ENCODE results near the gene CHIC2.

- TF ChIP-seq POLR2A (IDR thresholded peaks at IDR 0.05; ENCODE audit: low read depth, low read length) (no peak), TAF1 (IDR thresholded peaks at IDR 0.05; ENCODE audit: low read depth, low read length) (no peak), SPI1 (IDR thresholded peaks at IDR 0.05; ENCODE audit: low read depth, low read length) (no peak), POLR2AphosphoS5 (IDR thresholded peaks at IDR 0.05; ENCODE audit: low read depth, low read length) (no peak), PAX5 (IDR thresholded peaks at IDR 0.05; ENCODE audit: insufficient read depth, low read length, severe bottlenecking) (no peak)
Measured at GRCh38 chr4:54041100-54041499, 23.3 kb downstream of the CHIC2 start.
